IPS-15b (cell line): ENCODE data around the gene MST1.
A peak's percentile ranks its signal among the peaks of the same experiment; 100 is the strongest.

ENCODE experiments used
- H3K27me3 ChIP-seq: one replicate; pipeline ENCODE4 v1.6.1; 2013; ENCODE audit warnings: low read length; ENCODE audit not compliant: control insufficient read depth, insufficient read depth
- H3K36me3 ChIP-seq: one replicate; pipeline ENCODE4 v1.6.1; 2013; ENCODE audit warnings: low read length; ENCODE audit not compliant: control insufficient read depth, insufficient read depth
- H3K4me1 ChIP-seq: one replicate; pipeline ENCODE4 v1.6.1; 2013; ENCODE audit warnings: mild to moderate bottlenecking, low read length; ENCODE audit not compliant: control insufficient read depth, insufficient read depth
- H3K4me3 ChIP-seq: one replicate; pipeline ENCODE4 v1.5.1; 2013; ENCODE audit warnings: low read depth, low read length
- H3K9ac ChIP-seq: one replicate; pipeline ENCODE4 v1.6.1; 2013; ENCODE audit warnings: low read depth, mild to moderate bottlenecking, low read length
- H3K9me3 ChIP-seq: one replicate; pipeline ENCODE4 v1.6.1; 2013; ENCODE audit warnings: mild to moderate bottlenecking, low read length; ENCODE audit not compliant: control insufficient read depth, insufficient read depth

Gene MST1

GRCh38 chr3:49681232-49681522 lies 8.1 kb downstream of the MST1 start:
- Histone ChIP-seq H3K4me3 (no peak overlapping the region), H3K27me3 (no peaks in the 10 kb centered on the region), H3K9ac (no peak overlapping the region), H3K4me1 (no peaks in the 10 kb centered on the region), H3K36me3 (peaks cover 80% of the 10 kb centered on the region), H3K9me3 (no peaks in the 10 kb centered on the region)

DNA sequence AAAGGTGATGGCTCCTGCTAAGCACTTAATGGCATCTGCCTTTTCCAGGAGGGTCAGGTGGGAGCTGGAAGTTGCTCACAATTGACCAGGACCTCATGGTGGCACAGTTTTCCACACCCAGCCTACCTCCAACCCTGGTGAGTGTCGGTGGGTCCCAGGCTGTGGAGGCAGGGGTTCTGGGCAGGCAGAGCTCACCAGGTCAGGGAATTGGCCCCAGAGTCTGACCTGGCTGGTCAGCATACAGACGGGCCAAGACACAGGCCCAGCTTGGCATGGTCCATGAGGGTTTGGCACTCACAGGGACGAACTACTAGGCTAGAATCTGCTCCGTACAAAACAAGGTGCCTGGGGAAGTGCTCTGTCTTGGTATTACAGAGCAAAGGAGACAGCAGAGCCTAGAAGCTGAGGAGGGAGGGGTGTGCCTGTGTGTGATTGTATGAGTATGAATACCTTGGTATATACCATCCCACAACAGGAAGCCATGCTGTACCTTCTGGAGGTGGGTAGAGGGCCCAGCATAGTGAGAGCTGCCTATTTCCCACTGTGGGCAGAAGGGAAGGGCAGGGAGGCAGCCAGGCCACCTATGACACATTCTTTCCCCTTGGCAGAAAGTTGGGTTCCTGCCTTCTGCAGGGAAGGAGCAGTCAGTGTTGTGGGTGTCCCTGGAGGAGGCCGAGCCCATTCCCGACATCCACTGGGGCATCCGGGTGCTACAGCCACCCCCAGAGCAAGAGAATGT lies 8.6 kb downstream of the MST1 start:
- Histone ChIP-seq H3K36me3 (peaks cover 84% of the 10 kb centered on the region), H3K4me1 (no peaks in the 10 kb centered on the region), H3K27me3 (no peaks in the 10 kb centered on the region), H3K4me3 (no peak overlapping the region), H3K9me3 (no peaks in the 10 kb centered on the region), H3K9ac (no peak overlapping the region)

DNA sequence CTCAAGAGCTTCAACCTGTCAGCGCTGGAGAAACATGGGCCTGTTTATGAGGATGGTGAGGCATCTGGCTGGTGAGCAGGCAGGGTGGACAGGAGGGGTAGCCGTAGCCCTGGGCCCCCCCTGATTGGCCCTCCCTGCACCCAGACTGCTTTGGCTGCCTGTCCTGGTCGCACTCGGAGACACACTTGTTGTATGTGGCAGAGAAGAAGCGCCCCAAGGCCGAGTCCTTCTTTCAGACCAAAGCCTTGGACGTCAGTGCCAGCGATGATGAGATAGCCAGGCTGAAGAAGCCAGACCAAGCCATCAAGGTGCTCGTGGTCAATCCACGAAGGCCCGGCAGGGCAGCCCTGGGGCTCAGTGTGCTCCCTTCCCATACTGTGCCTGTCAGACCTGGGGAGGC lies 13.4 kb downstream of the MST1 start:
- H3K36me3 ChIP-seq = peaks cover 50% of the 10 kb centered on the region
- H3K4me3 ChIP-seq = no peak overlapping the region
- H3K4me1 ChIP-seq = peaks cover 11% of the 10 kb centered on the region
- no peak overlapping the region for H3K9ac ChIP-seq
- H3K9me3 ChIP-seq = no peaks in the 10 kb centered on the region
- no peaks in the 10 kb centered on the region for H3K27me3 ChIP-seq

GRCh38 chr3:49674497-49674983 lies 14.7 kb downstream of the MST1 start:
- peaks cover 37% of the 10 kb centered on the region for H3K36me3 ChIP-seq
- peak overlapping the region; percentile 79 for H3K9ac ChIP-seq
- peak overlapping the region; percentile 87 for H3K4me3 ChIP-seq
- peaks cover 11% of the 10 kb centered on the region for H3K4me1 ChIP-seq
- H3K27me3 ChIP-seq = no peaks in the 10 kb centered on the region
- H3K9me3 ChIP-seq = no peaks in the 10 kb centered on the region

DNA sequence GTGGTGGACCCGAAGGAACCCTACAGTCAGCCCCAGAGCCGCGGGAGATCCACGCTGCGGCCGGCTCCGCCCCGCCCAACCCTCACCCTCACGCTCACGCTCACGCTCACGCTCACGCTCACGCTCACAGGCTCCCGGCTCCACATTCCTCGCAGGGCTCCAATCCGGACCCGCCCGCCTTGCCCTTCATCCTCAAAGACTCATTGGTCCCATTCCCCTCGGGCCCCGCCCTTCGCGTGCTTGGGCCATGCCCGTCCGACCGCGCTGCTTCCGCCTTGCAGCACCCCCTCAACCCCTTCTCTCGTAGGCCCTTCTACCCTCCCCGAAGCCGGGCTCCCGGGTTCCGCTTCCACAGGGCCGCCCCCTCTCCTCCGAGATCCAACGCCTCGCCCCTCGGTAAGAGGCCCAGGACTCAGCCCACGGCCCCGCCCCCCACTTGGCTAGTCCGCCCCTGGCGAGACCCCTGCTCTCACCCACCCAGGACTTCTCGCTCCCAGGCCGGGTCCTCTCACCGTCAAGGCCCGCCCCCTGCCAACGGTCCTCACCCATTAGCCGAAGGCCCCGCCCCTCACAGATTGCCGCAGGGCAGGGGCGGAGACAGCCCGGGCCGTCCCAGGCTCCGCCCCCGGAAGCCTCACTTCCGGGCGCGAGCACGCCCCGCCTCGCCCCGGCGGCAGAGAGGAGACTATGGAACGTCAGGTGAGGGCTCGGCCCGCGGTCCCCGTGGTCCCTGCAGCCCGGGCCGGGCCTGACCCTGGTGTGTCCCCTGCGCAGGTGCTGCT lies 15.4 kb downstream of the MST1 start, which contains the start of gene APEH:
Gene APEH, plus strand, starts transcription at position 637 of the 782 bp plus-strand sequence. Its CDS starts 51 bp downstream, at position 688.
- Histone ChIP-seq H3K4me1 (peaks cover 11% of the 10 kb centered on the region), H3K27me3 (no peaks in the 10 kb centered on the region), H3K9ac (peak within 1 kb of the TSS; percentile 79), H3K4me3 (peak within 1 kb of the TSS; percentile 87), H3K36me3 (peaks cover 30% of the 10 kb centered on the region), H3K9me3 (no peaks in the 10 kb centered on the region)

GRCh38 chr3:49673121-49673714 lies 16.1 kb downstream of the MST1 start:
- H3K27me3 ChIP-seq = no peaks in the 10 kb centered on the region
- H3K4me3 ChIP-seq = peak overlapping the region; percentile 87
- H3K9ac ChIP-seq = peak overlapping the region; percentile 74
- H3K36me3 ChIP-seq = peaks cover 26% of the 10 kb centered on the region
- no peaks in the 10 kb centered on the region for H3K9me3 ChIP-seq
- peaks cover 13% of the 10 kb centered on the region for H3K4me1 ChIP-seq

- Histone ChIP-seq H3K27me3 (no peaks in the 10 kb centered on the region), H3K36me3 (peaks cover 10% of the 10 kb centered on the region), H3K4me1 (peaks cover 13% of the 10 kb centered on the region), H3K9me3 (no peaks in the 10 kb centered on the region), H3K9ac (no peak overlapping the region), H3K4me3 (no peak overlapping the region)
Observed at GRCh38 chr3:49671291-49672288, 17.7 kb downstream of the MST1 start.

DNA sequence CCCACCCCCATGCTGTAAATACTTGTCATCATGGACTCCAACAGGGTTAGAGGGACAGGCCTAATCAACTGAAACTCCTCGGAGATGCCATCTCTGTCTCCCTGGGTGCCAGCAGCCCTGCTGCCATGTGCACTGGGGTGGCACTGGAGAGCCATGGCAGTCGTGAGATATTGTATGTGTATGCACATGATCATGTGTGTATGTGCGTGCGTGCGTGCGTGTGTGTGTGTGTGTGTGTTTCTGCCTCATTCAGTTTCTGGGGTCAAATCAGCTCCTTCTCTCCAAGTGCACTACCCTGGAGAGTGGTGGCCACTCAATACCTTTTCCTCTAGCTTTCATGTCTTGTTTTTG lies 18.4 kb downstream of the MST1 start:
- Histone ChIP-seq H3K9me3 (no peaks in the 10 kb centered on the region), H3K36me3 (peaks cover 4% of the 10 kb centered on the region), H3K4me3 (no peak overlapping the region), H3K27me3 (no peaks in the 10 kb centered on the region), H3K4me1 (peaks cover 13% of the 10 kb centered on the region), H3K9ac (no peak overlapping the region)

GRCh38 chr3:49669352-49669751 lies 19.9 kb downstream of the MST1 start:
- Histone ChIP-seq H3K9ac (no peak overlapping the region), H3K4me1 (peaks cover 8% of the 10 kb centered on the region), H3K36me3 (no peaks in the 10 kb centered on the region), H3K9me3 (no peaks in the 10 kb centered on the region), H3K4me3 (no peak overlapping the region), H3K27me3 (no peaks in the 10 kb centered on the region)

DNA sequence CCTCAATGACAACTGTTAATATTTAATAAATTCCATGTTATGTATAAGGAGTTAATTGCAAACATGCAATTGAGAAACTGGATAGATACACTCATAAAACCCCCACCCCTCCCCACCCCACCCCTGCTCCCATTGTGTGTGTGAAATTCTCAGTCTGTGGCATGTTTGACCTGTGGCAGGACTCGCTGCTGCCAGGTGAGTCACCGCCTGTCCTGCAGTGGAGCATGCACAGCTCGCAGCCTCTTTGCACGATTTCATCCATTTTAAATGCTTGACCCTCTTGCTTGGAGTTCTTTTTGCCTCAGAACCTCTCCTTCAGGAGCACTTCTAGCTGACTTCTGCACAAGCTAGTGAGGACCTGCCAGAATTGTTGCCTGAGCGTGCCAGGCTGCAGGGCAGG lies 20.4 kb downstream of the MST1 start:
- Histone ChIP-seq H3K4me1 (peaks cover 8% of the 10 kb centered on the region), H3K36me3 (no peaks in the 10 kb centered on the region), H3K27me3 (no peaks in the 10 kb centered on the region), H3K9ac (no peak overlapping the region), H3K4me3 (no peak overlapping the region), H3K9me3 (no peaks in the 10 kb centered on the region)

GRCh38 chr3:49668414-49668797 lies 20.9 kb downstream of the MST1 start:
- no peaks in the 10 kb centered on the region for H3K9me3 ChIP-seq
- H3K4me1 ChIP-seq = peaks cover 8% of the 10 kb centered on the region
- no peak overlapping the region for H3K4me3 ChIP-seq
- H3K27me3 ChIP-seq = no peaks in the 10 kb centered on the region
- H3K36me3 ChIP-seq = no peaks in the 10 kb centered on the region
- no peak overlapping the region for H3K9ac ChIP-seq
